Type B pancreatic cell (in vitro differentiated cells): Measurements from ENCODE around the gene ERAS. TPM values are rescaled to one million over a fixed set of nuclear protein-coding genes. Genes with fewer than 3 reads are reported as not detected.
A peak's percentile ranks its signal among the peaks of the same experiment; 100 is the strongest.

ENCODE experiments used
- DNase-seq: peaks from one replicate; pipeline ENCODE4 v3.0.0; 2021; ENCODE audit warnings: mixed read lengths; ENCODE audit not compliant: unreplicated experiment; ENCODE audit errors: extremely low spot score
- H3K27ac Mint-ChIP-seq: 2 replicates; pipeline ENCODE4 v1.8.0; 2021; ENCODE audit warnings: mild to moderate bottlenecking, mixed read lengths
- H3K27me3 Mint-ChIP-seq: 2 replicates; pipeline ENCODE4 v1.8.0; 2021; ENCODE audit warnings: mixed read lengths
- H3K36me3 Mint-ChIP-seq: 2 replicates; pipeline ENCODE4 v1.8.0; 2021; ENCODE audit warnings: mixed read lengths
- H3K4me1 Mint-ChIP-seq: one replicate; pipeline ENCODE4 v1.8.0; 2021; ENCODE audit warnings: mixed read lengths; ENCODE audit not compliant: unreplicated experiment
- H3K4me3 Mint-ChIP-seq: 2 replicates; pipeline ENCODE4 v1.8.0; 2021; ENCODE audit warnings: mild to moderate bottlenecking, mixed read lengths
- H3K9me3 Mint-ChIP-seq: 2 replicates; pipeline ENCODE4 v1.8.0; 2021; ENCODE audit warnings: mixed read lengths
- CTCF ChIP-seq: fragments of 200-600 bp; sonication (generic); conservative IDR thresholded peaks from 2 replicates; pipeline ENCODE4 v1.5.0; 2021; ENCODE audit warnings: antibody characterized with exemption, mild to moderate bottlenecking
- total RNA-seq: library from RNA; stranded (reverse); gene quantifications from 2 replicates; pipeline ENCODE4 v1.2.1, GENCODE V29; 2021; ENCODE audit warnings: low replicate concordance

The ERAS gene
- total RNA-seq, 1 donor from 2014 or later = 0.51 TPM

GRCh38 chrX:48829016-48829735 lies 2.9 kb downstream of the ERAS start:
- Mint-ChIP-seq H3K4me3 (no peak overlapping the region), H3K36me3 (peaks cover 13% of the 10 kb centered on the region), H3K27ac (no peak overlapping the region), H3K4me1 (no peaks in the 10 kb centered on the region), H3K27me3 (peaks cover 42% of the 10 kb centered on the region), H3K9me3 (no peaks in the 10 kb centered on the region)
- DNase-seq = no peak
- no peak for TF ChIP-seq CTCF

GRCh38 chrX:48831136-48831908 lies 5.0 kb downstream of the ERAS start:
- Mint-ChIP-seq H3K27me3 (peaks cover 58% of the 10 kb centered on the region), H3K9me3 (no peaks in the 10 kb centered on the region), H3K4me1 (no peaks in the 10 kb centered on the region), H3K27ac (no peak overlapping the region), H3K36me3 (peaks cover 4% of the 10 kb centered on the region), H3K4me3 (no peak overlapping the region)
- TF ChIP-seq CTCF = no peak
- DNase-seq = no peak

GRCh38 chrX:48831909-48832291 lies 5.6 kb downstream of the ERAS start:
- no peaks in the 10 kb centered on the region for H3K4me1 Mint-ChIP-seq
- H3K9me3 Mint-ChIP-seq = no peaks in the 10 kb centered on the region
- no peak overlapping the region for H3K27ac Mint-ChIP-seq
- H3K36me3 Mint-ChIP-seq = peaks cover 4% of the 10 kb centered on the region
- no peak for DNase-seq
- no peak overlapping the region for H3K4me3 Mint-ChIP-seq
- H3K27me3 Mint-ChIP-seq = peaks cover 61% of the 10 kb centered on the region
- no peak for TF ChIP-seq CTCF

- DNase-seq = no peak
- peak overlapping the region; percentile 91 for H3K4me3 Mint-ChIP-seq
- H3K36me3 Mint-ChIP-seq = no peaks in the 10 kb centered on the region
- no peak for TF ChIP-seq CTCF
- peaks cover 53% of the 10 kb centered on the region for H3K27me3 Mint-ChIP-seq
- H3K4me1 Mint-ChIP-seq = no peaks in the 10 kb centered on the region
- no peaks in the 10 kb centered on the region for H3K9me3 Mint-ChIP-seq
- H3K27ac Mint-ChIP-seq = peak overlapping the region; percentile 56
Measured at GRCh38 chrX:48833542-48834138, 7.3 kb downstream of the ERAS start.

GRCh38 chrX:48834383-48834709 lies 8.0 kb downstream of the ERAS start:
- Mint-ChIP-seq H3K36me3 (no peaks in the 10 kb centered on the region), H3K4me3 (peak overlapping the region; percentile 91), H3K9me3 (no peaks in the 10 kb centered on the region), H3K4me1 (no peaks in the 10 kb centered on the region), H3K27ac (peak overlapping the region; percentile 74), H3K27me3 (peaks cover 52% of the 10 kb centered on the region)
- DNase-seq = no peak
- TF ChIP-seq CTCF = no peak
